ENCODE results near the gene TEKT2.

- TF ChIP-seq EZH2 (IDR thresholded peaks at IDR 0.05; ENCODE audit: insufficient read depth, poor library complexity, severe bottlenecking) (no peak), EZH2phosphoT487 (IDR thresholded peaks at IDR 0.05; ENCODE audit: insufficient read depth, low read depth) (no peak)
Observed at GRCh38 chr1:36101546-36101945, 17.7 kb downstream of the TEKT2 start.

Data from GM23248 (cell line).